HEK293T (cell line): ENCODE data around the gene CIZ1.

Source experiments
- CTCF ChIA-PET: fragments of 350-600 bp; formaldehyde crosslinking; extraction: SDS; loops from one replicate; lab custom pipeline; 2021; ENCODE audit warnings: antibody characterized with exemption, inconsistent platforms; lab: Yijun Ruan, JAX
- POLR2A ChIA-PET: fragments of 350-600 bp; formaldehyde crosslinking; extraction: SDS; loops from one replicate; lab custom pipeline; 2020; ENCODE audit warnings: antibody characterized with exemption, inconsistent platforms; lab: Yijun Ruan, JAX
- DNase-seq: peaks from one replicate; pipeline ENCODE4 v3.0.0; 2012; ENCODE audit warnings: mixed read lengths; ENCODE audit errors: extremely low spot score
- ARNT ChIP-seq: fragments of 450-650 bp; IDR thresholded peaks from 2 replicates; pipeline ENCODE4 v1.6.1; 2017; ENCODE audit warnings: mild to moderate bottlenecking
- BHLHE40 ChIP-seq: fragments of 450-650 bp; IDR thresholded peaks from 2 replicates; pipeline ENCODE4 v1.6.1; 2016; ENCODE audit warnings: mild to moderate bottlenecking, moderate library complexity, borderline replicate concordance
- CTBP1 ChIP-seq: fragments of 450-650 bp; IDR thresholded peaks from 2 replicates; pipeline ENCODE4 v1.6.1; 2016; ENCODE audit warnings: borderline replicate concordance
- ELF4 ChIP-seq: fragments of 450-650 bp; IDR thresholded peaks from 2 replicates; pipeline ENCODE4 v1.6.1; 2017; ENCODE audit warnings: antibody characterized with exemption
- FOXA1 ChIP-seq: fragments of 450-650 bp; IDR thresholded peaks from 2 replicates; pipeline ENCODE4 v1.6.1; 2016; ENCODE audit warnings: mild to moderate bottlenecking
- FOXK2 ChIP-seq: fragments of 450-650 bp; IDR thresholded peaks from 2 replicates; pipeline ENCODE4 v1.6.1; 2016; ENCODE audit warnings: mild to moderate bottlenecking
- FOXM1 ChIP-seq: fragments of 450-650 bp; IDR thresholded peaks from 2 replicates; pipeline ENCODE4 v1.6.1; 2017; ENCODE audit warnings: mild to moderate bottlenecking, borderline replicate concordance
- HDGF ChIP-seq: fragments of 450-650 bp; IDR thresholded peaks from 2 replicates; pipeline ENCODE4 v1.6.1; 2017; ENCODE audit warnings: antibody characterized with exemption, borderline replicate concordance
- L3MBTL2 ChIP-seq: fragments of 450-650 bp; conservative IDR thresholded peaks from 2 replicates; pipeline ENCODE4 v1.6.1; 2016; ENCODE audit warnings: mild to moderate bottlenecking
- LEF1 ChIP-seq: fragments of 450-650 bp; IDR thresholded peaks from 2 replicates; pipeline ENCODE4 v1.6.1; 2017; ENCODE audit warnings: mild to moderate bottlenecking, borderline replicate concordance
- NFRKB ChIP-seq: fragments of 450-650 bp; IDR thresholded peaks from 2 replicates; pipeline ENCODE4 v1.6.1; 2016; ENCODE audit warnings: mild to moderate bottlenecking, moderate library complexity
- PKNOX1 ChIP-seq: fragments of 450-650 bp; IDR thresholded peaks from 2 replicates; pipeline ENCODE4 v1.6.1; 2016
- SP1 ChIP-seq: fragments of 450-650 bp; IDR thresholded peaks from 2 replicates; pipeline ENCODE4 v1.6.1; 2017
- SUZ12 ChIP-seq: fragments of 450-650 bp; IDR thresholded peaks from 2 replicates; pipeline ENCODE4 v1.6.1; 2016; ENCODE audit warnings: mild to moderate bottlenecking
- TARDBP ChIP-seq: fragments of 450-650 bp; IDR thresholded peaks from 2 replicates; pipeline ENCODE4 v1.6.1; 2016
- ZNF384 ChIP-seq: fragments of 450-650 bp; IDR thresholded peaks from 2 replicates; pipeline ENCODE4 v1.6.1; 2016

Gene CIZ1

GRCh38 chr9:128175726-128176125, 15.6 kb downstream of the CIZ1 start:
- DNase-seq, result no peak
- ChIA-PET CTCF (no interaction called here), POLR2A (interaction anchor here (1.3 to 2.2 kb wide), 2 partner anchors 8 to 16 kb away, joined by 3 to 7 read pairs; partner anchors contain the start of gene BBLN)
- TF ChIP-seq BHLHE40, result no peak
- no peak for TF ChIP-seq CTBP1

GRCh38 chr9:128175102-128175563, 16.2 kb downstream of the CIZ1 start:
- DNase-seq, result no peak
- TF ChIP-seq ZNF384 (no peak), L3MBTL2 (no peak), BHLHE40 (no peak), CTBP1 (no peak), PKNOX1 (no peak), NFRKB (no peak), SUZ12 (no peak), SP1 (no peak), ELF4 (no peak), HDGF (no peak), TARDBP (no peak), FOXA1 (no peak), FOXK2 (no peak), LEF1 (no peak)
- ChIA-PET POLR2A (interaction anchor here (1.3 to 2.2 kb wide), 3 partner anchors 9 to 16 kb away, joined by 3 to 7 read pairs (median 4); partner anchors contain the start of gene BBLN), CTCF (no interaction called here)

GRCh38 chr9:128174062-128174461, 17.3 kb downstream of the CIZ1 start:
- ChIA-PET POLR2A (interaction anchor here (1.6 to 2.2 kb wide), 2 partner anchors 14 to 17 kb away, joined by 4 to 7 read pairs; partner anchors contain the start of gene BBLN), CTCF (no interaction called here)
- TF ChIP-seq FOXK2 (no peak), HDGF (no peak), NFRKB (no peak), PKNOX1 (no peak), L3MBTL2 (no peak), FOXA1 (no peak), FOXM1 (no peak), ZNF384 (no peak), TARDBP (no peak), CTBP1 (no peak), LEF1 (no peak), ARNT (no peak), BHLHE40 (no peak), SP1 (no peak), SUZ12 (no peak), ELF4 (no peak)
- no peak for DNase-seq

GRCh38 chr9:128169925-128170324, 21.4 kb downstream of the CIZ1 start:
- POLR2A ChIA-PET, result interaction anchor here (1.0 to 1.3 kb wide), 2 partner anchors 11 to 20 kb away, joined by 4 read pairs; no protein-coding TSS in a partner anchor
- no peak for DNase-seq
- CTCF ChIA-PET, result no interaction called here
- TF ChIP-seq TARDBP, result no peak

- DNase-seq, result no peak
- ChIA-PET POLR2A (interaction anchor here (1.3 kb wide), 1 partner anchor 10 kb away, joined by 4 read pairs; no protein-coding TSS in a partner anchor), CTCF (no interaction called here)
- no peak for TF ChIP-seq SUZ12
- TF ChIP-seq FOXK2, result no peak
- no peak for TF ChIP-seq FOXA1
- no peak for TF ChIP-seq LEF1
- no peak for TF ChIP-seq ELF4
- TF ChIP-seq ZNF384, result no peak
- no peak for TF ChIP-seq BHLHE40
- no peak for TF ChIP-seq TARDBP
- no peak for TF ChIP-seq HDGF
- TF ChIP-seq NFRKB, result no peak
- no peak for TF ChIP-seq CTBP1
- TF ChIP-seq FOXM1, result no peak
- no peak for TF ChIP-seq SP1
- TF ChIP-seq ARNT, result no peak
- TF ChIP-seq L3MBTL2, result no peak
- no peak for TF ChIP-seq PKNOX1
Observed at GRCh38 chr9:128169492-128169891, 21.9 kb downstream of the CIZ1 start.

- ChIA-PET CTCF (no interaction called here), POLR2A (interaction anchor here (1.3 kb wide), 2 partner anchors 9 to 22 kb away, joined by 4 read pairs; no protein-coding TSS in a partner anchor)
- no peak for TF ChIP-seq FOXA1
- TF ChIP-seq PKNOX1, result no peak
- TF ChIP-seq CTBP1, result no peak
- no peak for TF ChIP-seq ARNT
- TF ChIP-seq ELF4, result no peak
- TF ChIP-seq FOXK2, result no peak
- TF ChIP-seq L3MBTL2, result no peak
- no peak for TF ChIP-seq NFRKB
- TF ChIP-seq HDGF, result no peak
- no peak for TF ChIP-seq ZNF384
- TF ChIP-seq FOXM1, result no peak
- TF ChIP-seq LEF1, result no peak
- TF ChIP-seq TARDBP, result no peak
- TF ChIP-seq BHLHE40, result no peak
- TF ChIP-seq SUZ12, result no peak
- no peak for TF ChIP-seq SP1
- DNase-seq, result no peak
Observed at GRCh38 chr9:128168731-128169308, 22.6 kb downstream of the CIZ1 start.
